Liver (tissue), 3 donors: ENCODE data around the gene NRIP2.

Experiments used
- EGR1 ChIP-seq, 2 donors: IDR thresholded peaks; 2 replicates each; pipeline ENCODE4 v1.6.1; 2016 to 2018; ENCODE audit warnings: antibody characterized with exemption in 2 of 2, low read depth in 2 of 2
- JUND ChIP-seq, 2 donors: IDR thresholded peaks; 2 replicates each; pipeline ENCODE4 v1.6.1; 2016; ENCODE audit warnings: antibody characterized with exemption in 2 of 2
- TF ChIP-seq, protein P1 (sequence below): fragments of 150-350 bp; IDR thresholded peaks from 2 replicates; pipeline ENCODE4 v1.5.1; 2017; ENCODE audit warnings: improper control_type of control experiment, low read depth, low read length; ENCODE audit not compliant: missing input control
- TF ChIP-seq, protein P2 (sequence below): IDR thresholded peaks from 2 replicates; pipeline ENCODE4 v1.6.1; 2016; ENCODE audit warnings: antibody characterized with exemption
- TF ChIP-seq, protein P3 (sequence below): IDR thresholded peaks from 2 replicates; pipeline ENCODE4 v1.6.1; 2016; ENCODE audit warnings: antibody characterized with exemption, mild to moderate bottlenecking
- donor health status: healthy.
- donor health status: healthy.

DNA sequence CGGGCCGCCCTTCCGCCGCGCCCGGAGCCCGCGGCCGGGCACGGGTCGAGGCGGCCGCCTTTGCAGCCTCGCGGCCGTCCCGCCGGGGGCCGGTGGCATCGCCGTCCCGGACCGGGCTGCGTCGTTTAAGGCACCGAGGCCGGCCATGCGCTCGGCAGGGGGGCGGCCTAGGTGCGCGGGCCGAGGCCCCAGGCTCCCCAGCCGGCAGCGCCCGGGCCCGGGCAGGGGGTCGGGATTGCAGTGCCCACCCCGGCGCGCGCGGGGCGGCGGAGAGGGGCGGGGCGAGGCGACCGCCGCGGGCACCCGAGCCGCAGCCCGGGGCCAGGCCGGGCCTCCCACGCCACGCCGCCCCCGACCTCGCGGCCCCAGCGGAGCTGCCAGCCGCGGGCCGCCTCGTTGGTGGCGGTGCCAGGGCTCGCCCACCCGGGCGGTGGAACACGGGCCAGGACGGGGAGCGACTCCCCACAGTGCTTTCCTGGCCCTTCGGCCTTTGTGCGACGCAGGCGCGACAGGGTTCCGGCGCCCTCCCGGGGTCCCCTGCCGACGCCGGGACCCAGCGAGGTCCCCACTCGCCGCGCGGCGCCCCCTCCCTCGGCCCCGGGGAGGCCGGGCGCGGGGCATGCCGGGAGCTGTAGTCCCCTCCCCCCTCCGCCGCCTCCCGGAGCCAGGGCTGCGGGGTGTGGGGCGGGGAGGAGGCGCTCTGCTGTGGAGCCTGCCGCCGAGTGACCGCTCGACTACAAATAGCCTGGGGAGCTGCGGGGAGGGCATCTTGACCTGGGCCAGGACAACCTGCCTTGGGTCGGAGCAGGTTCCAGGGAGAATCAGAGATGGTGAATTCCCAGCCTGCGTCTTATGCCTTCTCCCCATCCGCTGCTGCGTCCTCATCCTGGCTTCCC lies 39.3 kb downstream of the NRIP2 start:
- TF ChIP-seq, protein P1, sequence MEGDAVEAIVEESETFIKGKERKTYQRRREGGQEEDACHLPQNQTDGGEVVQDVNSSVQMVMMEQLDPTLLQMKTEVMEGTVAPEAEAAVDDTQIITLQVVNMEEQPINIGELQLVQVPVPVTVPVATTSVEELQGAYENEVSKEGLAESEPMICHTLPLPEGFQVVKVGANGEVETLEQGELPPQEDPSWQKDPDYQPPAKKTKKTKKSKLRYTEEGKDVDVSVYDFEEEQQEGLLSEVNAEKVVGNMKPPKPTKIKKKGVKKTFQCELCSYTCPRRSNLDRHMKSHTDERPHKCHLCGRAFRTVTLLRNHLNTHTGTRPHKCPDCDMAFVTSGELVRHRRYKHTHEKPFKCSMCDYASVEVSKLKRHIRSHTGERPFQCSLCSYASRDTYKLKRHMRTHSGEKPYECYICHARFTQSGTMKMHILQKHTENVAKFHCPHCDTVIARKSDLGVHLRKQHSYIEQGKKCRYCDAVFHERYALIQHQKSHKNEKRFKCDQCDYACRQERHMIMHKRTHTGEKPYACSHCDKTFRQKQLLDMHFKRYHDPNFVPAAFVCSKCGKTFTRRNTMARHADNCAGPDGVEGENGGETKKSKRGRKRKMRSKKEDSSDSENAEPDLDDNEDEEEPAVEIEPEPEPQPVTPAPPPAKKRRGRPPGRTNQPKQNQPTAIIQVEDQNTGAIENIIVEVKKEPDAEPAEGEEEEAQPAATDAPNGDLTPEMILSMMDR, result no peak
- TF ChIP-seq, protein P2, sequence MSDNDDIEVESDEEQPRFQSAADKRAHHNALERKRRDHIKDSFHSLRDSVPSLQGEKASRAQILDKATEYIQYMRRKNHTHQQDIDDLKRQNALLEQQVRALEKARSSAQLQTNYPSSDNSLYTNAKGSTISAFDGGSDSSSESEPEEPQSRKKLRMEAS, result no peak
- TF ChIP-seq EGR1 (IDR thresholded peaks at IDR 0.05; ENCODE audit: low read depth in 2 of 2) (no peak), JUND (IDR thresholded peaks at IDR 0.05) (no peak)
- TF ChIP-seq, protein P3, sequence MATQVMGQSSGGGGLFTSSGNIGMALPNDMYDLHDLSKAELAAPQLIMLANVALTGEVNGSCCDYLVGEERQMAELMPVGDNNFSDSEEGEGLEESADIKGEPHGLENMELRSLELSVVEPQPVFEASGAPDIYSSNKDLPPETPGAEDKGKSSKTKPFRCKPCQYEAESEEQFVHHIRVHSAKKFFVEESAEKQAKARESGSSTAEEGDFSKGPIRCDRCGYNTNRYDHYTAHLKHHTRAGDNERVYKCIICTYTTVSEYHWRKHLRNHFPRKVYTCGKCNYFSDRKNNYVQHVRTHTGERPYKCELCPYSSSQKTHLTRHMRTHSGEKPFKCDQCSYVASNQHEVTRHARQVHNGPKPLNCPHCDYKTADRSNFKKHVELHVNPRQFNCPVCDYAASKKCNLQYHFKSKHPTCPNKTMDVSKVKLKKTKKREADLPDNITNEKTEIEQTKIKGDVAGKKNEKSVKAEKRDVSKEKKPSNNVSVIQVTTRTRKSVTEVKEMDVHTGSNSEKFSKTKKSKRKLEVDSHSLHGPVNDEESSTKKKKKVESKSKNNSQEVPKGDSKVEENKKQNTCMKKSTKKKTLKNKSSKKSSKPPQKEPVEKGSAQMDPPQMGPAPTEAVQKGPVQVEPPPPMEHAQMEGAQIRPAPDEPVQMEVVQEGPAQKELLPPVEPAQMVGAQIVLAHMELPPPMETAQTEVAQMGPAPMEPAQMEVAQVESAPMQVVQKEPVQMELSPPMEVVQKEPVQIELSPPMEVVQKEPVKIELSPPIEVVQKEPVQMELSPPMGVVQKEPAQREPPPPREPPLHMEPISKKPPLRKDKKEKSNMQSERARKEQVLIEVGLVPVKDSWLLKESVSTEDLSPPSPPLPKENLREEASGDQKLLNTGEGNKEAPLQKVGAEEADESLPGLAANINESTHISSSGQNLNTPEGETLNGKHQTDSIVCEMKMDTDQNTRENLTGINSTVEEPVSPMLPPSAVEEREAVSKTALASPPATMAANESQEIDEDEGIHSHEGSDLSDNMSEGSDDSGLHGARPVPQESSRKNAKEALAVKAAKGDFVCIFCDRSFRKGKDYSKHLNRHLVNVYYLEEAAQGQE, result no peak
